Measurements from ENCODE around the gene DHX35. TPM values are rescaled to one million over a fixed set of nuclear protein-coding genes. Genes with fewer than 3 reads are reported as not detected.

The DHX35 gene
- polyA plus RNA-seq, 1 donor from 2014 or later = 21.3 TPM

GRCh38 chr20:39072653-39073052 is 110.5 kb downstream of the DHX35 start:
- Histone ChIP-seq H3K9me2 (ENCODE audit: insufficient read depth, low read length) (no peaks in the 10 kb centered on the region), H3K79me2 (replicated peaks; ENCODE audit: insufficient read depth, low read length) (no peaks in the 10 kb centered on the region), H3K27ac (ENCODE audit: low read length) (no peak overlapping the region), H3K36me3 (ENCODE audit: insufficient read depth, low read length) (no peaks in the 10 kb centered on the region), H3K9ac (ENCODE audit: low read length) (no peak overlapping the region), H3K4me3 (ENCODE audit: low read length) (no peak overlapping the region), H3K4me2 (ENCODE audit: low read length) (no peak overlapping the region), H3F3A (ENCODE audit: insufficient read depth, low read length, poor library complexity, severe bottlenecking) (no peaks in the 10 kb centered on the region), H2AFZ (ENCODE audit: low read depth, low read length) (no peak overlapping the region), H3K9me3 (ENCODE audit: low read length) (no peaks in the 10 kb centered on the region), H3K27me3 (ENCODE audit: insufficient read depth, low read depth, low read length) (no peaks in the 10 kb centered on the region), H4K20me1 (ENCODE audit: insufficient read depth) (no peaks in the 10 kb centered on the region)
- TF ChIP-seq RAD21 (conservative IDR thresholded peaks at IDR 0.05) (no peak), REST (IDR thresholded peaks at IDR 0.05; ENCODE audit: borderline replicate concordance) (no peak), POLR2AphosphoS5 (IDR thresholded peaks at IDR 0.05) (no peak), MXI1 (conservative IDR thresholded peaks at IDR 0.05; ENCODE audit: poor library complexity, severe bottlenecking) (no peak), SMC3 (conservative IDR thresholded peaks at IDR 0.05; ENCODE audit: poor library complexity) (no peak), EZH2 (IDR thresholded peaks at IDR 0.05; ENCODE audit: borderline replicate concordance, insufficient read depth, low read length, poor library complexity, severe bottlenecking) (no peak), TAF1 (IDR thresholded peaks at IDR 0.05; ENCODE audit: low read depth) (no peak), EP300 (conservative IDR thresholded peaks at IDR 0.05; ENCODE audit: poor library complexity, severe bottlenecking) (no peak)
- TF ChIP-seq, protein P1, sequence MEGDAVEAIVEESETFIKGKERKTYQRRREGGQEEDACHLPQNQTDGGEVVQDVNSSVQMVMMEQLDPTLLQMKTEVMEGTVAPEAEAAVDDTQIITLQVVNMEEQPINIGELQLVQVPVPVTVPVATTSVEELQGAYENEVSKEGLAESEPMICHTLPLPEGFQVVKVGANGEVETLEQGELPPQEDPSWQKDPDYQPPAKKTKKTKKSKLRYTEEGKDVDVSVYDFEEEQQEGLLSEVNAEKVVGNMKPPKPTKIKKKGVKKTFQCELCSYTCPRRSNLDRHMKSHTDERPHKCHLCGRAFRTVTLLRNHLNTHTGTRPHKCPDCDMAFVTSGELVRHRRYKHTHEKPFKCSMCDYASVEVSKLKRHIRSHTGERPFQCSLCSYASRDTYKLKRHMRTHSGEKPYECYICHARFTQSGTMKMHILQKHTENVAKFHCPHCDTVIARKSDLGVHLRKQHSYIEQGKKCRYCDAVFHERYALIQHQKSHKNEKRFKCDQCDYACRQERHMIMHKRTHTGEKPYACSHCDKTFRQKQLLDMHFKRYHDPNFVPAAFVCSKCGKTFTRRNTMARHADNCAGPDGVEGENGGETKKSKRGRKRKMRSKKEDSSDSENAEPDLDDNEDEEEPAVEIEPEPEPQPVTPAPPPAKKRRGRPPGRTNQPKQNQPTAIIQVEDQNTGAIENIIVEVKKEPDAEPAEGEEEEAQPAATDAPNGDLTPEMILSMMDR (IDR thresholded peaks at IDR 0.05; ENCODE audit: poor library complexity, severe bottlenecking) = no peak

DNA sequence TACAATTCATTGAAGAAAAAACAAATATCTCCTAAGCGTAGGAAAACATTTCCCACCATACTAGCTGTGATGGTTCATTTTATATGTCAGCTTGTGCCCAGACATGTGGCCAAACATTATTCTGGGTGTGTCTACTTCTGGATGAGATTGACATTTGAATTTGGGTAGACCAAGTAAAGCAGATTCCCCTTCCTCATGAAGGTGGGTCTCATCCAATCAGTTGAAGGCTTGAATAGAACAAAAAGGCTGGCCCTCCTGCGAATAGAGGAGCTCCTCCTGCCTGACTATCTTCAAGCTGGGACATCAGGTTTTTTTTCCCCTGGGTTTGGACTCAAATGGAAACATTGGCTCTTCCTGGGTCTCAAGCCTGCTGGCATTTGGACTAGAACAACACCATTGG is 113.6 kb downstream of the DHX35 start:
- H3F3A ChIP-seq (ENCODE audit: insufficient read depth, low read length, poor library complexity, severe bottlenecking) = no peaks in the 10 kb centered on the region
- H4K20me1 ChIP-seq (ENCODE audit: insufficient read depth) = no peaks in the 10 kb centered on the region
- no peak overlapping the region for H3K27ac ChIP-seq (ENCODE audit: low read length)
- H2AFZ ChIP-seq (ENCODE audit: low read depth, low read length) = no peak overlapping the region
- no peaks in the 10 kb centered on the region for H3K79me2 ChIP-seq (replicated peaks; ENCODE audit: insufficient read depth, low read length)
- H3K4me3 ChIP-seq (ENCODE audit: low read length) = no peak overlapping the region
- H3K4me2 ChIP-seq (ENCODE audit: low read length) = no peak overlapping the region
- TF ChIP-seq EP300 (conservative IDR thresholded peaks at IDR 0.05; ENCODE audit: poor library complexity, severe bottlenecking) = no peak
- TF ChIP-seq RAD21 (conservative IDR thresholded peaks at IDR 0.05) = no peak
- no peaks in the 10 kb centered on the region for H3K9me3 ChIP-seq (ENCODE audit: low read length)
- H3K9ac ChIP-seq (ENCODE audit: low read length) = no peak overlapping the region
- no peaks in the 10 kb centered on the region for H3K27me3 ChIP-seq (ENCODE audit: insufficient read depth, low read depth, low read length)
- H3K36me3 ChIP-seq (ENCODE audit: insufficient read depth, low read length) = no peaks in the 10 kb centered on the region
- no peaks in the 10 kb centered on the region for H3K9me2 ChIP-seq (ENCODE audit: insufficient read depth, low read length)

DNA sequence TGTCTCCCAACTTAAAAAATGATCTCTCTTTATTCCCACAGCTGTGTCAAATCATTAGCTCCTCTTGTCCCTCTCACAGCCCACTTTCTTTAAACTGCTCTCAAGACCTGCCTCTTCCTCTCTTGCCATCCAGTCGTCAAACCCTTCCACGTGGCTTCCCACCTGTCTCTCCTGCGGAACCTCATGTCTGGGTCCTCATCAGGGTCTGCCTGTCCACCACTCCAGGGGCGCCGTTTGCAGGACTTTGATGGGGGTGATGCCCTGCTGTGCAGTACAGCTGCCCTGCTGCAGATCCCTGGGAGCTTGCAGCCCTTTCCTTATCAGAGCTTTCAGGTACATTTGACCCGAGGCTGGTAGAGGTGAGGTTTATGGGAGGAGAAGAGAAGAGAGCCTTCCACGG is 114.8 kb downstream of the DHX35 start:
- Histone ChIP-seq H3K27ac (ENCODE audit: low read length) (no peak overlapping the region), H3K79me2 (replicated peaks; ENCODE audit: insufficient read depth, low read length) (no peaks in the 10 kb centered on the region), H3K9ac (ENCODE audit: low read length) (no peak overlapping the region), H3K4me2 (ENCODE audit: low read length) (no peak overlapping the region), H3F3A (ENCODE audit: insufficient read depth, low read length, poor library complexity, severe bottlenecking) (no peaks in the 10 kb centered on the region), H4K20me1 (ENCODE audit: insufficient read depth) (no peaks in the 10 kb centered on the region), H2AFZ (ENCODE audit: low read depth, low read length) (no peak overlapping the region), H3K9me3 (ENCODE audit: low read length) (no peaks in the 10 kb centered on the region), H3K9me2 (ENCODE audit: insufficient read depth, low read length) (no peaks in the 10 kb centered on the region), H3K27me3 (ENCODE audit: insufficient read depth, low read depth, low read length) (no peaks in the 10 kb centered on the region), H3K36me3 (ENCODE audit: insufficient read depth, low read length) (no peaks in the 10 kb centered on the region), H3K4me3 (ENCODE audit: low read length) (no peak overlapping the region)
- TF ChIP-seq, protein P1 (IDR thresholded peaks at IDR 0.05; ENCODE audit: poor library complexity, severe bottlenecking) = no peak
- TF ChIP-seq RAD21 (conservative IDR thresholded peaks at IDR 0.05) (no peak), REST (IDR thresholded peaks at IDR 0.05; ENCODE audit: borderline replicate concordance) (no peak), MXI1 (conservative IDR thresholded peaks at IDR 0.05; ENCODE audit: poor library complexity, severe bottlenecking) (no peak), SMC3 (conservative IDR thresholded peaks at IDR 0.05; ENCODE audit: poor library complexity) (no peak)

All from neural cell (in vitro differentiated cells).